Measurements from ENCODE around the gene EFCAB6. TPM values are rescaled to one million over a fixed set of nuclear protein-coding genes. Genes with fewer than 3 reads are reported as not detected.

EFCAB6 gene
- total RNA-seq, 1 donor from 2014 or later = 1.5 TPM

DNA sequence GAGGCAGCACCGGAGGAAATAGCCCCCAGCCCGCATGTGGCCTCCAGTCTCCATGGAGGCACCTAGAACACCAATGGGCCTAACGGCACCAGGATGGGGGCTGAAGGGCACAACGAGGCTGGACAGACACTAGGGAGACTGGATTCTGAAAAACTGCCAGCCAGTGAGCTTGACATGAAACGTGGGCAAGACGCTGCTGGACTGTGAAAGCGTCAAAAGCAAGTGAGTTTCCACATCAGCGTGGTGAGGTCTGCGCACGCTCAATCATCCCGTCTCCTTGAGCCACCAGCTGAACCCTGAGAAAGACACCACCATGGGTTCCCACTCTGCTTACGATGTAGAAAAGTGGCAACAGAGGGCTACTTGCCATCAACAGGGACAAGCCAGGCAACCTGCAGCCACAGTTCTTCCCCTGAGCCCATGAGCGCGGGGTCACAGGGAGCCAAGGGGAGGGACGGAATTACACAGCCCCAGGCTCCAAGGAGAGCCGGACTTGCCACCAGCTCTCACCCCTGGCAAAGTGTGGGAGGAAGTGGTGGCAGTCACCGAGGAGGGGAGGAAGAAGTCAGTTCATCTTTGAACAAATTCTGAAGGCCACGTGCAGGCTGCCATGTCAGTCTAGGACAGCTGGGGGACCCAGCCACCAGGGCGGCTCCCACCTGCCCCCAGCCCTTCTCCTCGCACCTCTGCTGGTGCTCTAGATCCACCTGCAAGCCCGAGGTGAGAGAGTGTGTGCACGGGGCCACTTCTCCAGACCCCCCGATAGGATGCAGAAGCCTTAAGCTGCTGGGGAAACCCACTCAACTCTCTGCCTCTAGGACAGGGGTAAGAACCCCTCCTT lies 269.2 kb downstream of the EFCAB6 start:
- ATAC-seq (no peak), DNase-seq (no peak)
- intact Hi-C loops (cut with micrococcal nuclease) = no loop called here

DNA sequence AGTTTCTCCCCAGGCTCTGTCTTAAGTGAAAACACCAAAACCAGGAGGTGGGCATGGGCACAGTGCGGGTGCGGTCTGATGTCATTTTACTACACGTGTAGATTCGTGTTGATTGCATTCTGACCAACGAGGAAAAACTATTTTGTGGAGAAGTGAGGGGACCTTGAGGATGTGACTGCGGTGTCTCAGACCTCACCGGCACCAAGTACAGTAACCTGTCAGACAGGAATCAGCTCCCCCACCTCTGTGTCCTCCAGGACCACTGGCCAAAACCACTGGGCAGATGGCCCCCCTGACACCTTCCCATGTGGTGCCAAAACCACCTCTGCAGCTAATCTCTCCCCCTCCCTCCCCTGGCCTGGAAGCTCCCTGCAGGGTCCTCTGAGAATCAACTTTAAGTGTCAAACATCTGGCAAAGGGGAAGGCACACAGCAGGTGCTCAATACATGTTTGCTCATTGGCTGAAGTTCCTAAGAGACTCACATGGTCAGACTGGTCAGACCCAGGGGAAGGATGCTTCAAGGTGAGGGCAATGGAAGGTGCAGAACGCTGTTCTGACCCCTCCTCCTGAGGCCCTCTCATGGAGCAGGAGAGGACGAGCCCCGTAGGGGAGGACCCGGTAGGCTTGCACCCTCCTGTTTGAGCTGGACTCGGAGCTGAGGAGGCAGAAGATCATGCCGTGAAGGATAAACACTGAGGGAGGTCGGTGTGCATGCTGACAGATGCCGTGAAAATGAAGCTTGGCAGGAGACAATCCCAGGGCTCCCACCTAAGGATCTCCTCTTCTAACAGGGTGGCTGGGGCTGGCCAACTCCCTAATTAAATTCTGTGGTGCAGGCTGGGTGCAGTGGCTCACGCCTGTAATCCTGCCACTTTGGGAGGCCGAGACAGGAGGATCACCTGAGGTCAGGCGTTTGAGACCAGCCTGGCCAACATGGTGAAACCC lies 270.4 kb downstream of the EFCAB6 start:
- no peak for ATAC-seq
- no peak for DNase-seq
- intact Hi-C loops (cut with micrococcal nuclease) = no loop called here

DNA sequence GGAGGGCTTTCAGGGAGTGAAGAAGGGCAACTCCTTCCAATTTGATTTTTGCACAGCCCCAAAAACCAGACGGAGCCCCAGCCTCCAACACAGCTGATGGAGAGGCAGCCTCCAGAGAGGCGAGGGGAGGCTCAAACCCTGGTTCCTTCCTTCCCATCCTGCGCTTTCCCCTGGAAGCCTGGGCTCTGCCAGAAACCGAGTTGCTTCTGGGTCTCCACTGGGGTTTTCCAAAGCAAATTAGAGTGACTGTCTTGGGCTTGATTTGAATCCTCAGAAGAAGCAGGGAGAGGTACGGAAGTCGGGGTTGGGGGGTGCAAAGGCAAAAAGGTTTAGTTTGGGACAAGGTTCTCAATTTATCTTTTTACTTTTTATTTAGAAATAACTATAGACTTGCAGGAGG lies 271.1 kb downstream of the EFCAB6 start:
- no peak for ATAC-seq
- intact Hi-C loops (cut with micrococcal nuclease) = no loop called here
- DNase-seq = no peak

DNA sequence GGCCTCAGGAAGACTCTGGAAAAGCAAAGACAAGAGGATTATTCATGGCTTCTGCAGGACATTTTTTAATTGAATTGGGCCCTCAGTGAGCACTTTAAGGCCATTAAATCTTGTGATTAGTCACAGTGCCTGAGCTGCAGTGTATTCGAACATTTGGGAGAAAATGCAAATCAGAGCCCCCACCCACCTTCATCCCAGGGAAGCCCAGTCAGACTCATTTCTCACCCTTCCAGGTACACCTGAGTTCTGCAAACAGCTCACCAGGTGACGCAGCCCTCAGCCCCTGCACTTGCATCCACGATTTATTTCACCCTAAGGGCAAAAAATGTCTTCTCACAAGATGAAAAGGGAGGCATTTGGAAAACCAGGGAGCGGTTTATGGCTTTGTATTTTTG lies 271.6 kb downstream of the EFCAB6 start:
- ATAC-seq (no peak), DNase-seq (no peak)
- intact Hi-C loops (cut with micrococcal nuclease) = no loop called here

DNA sequence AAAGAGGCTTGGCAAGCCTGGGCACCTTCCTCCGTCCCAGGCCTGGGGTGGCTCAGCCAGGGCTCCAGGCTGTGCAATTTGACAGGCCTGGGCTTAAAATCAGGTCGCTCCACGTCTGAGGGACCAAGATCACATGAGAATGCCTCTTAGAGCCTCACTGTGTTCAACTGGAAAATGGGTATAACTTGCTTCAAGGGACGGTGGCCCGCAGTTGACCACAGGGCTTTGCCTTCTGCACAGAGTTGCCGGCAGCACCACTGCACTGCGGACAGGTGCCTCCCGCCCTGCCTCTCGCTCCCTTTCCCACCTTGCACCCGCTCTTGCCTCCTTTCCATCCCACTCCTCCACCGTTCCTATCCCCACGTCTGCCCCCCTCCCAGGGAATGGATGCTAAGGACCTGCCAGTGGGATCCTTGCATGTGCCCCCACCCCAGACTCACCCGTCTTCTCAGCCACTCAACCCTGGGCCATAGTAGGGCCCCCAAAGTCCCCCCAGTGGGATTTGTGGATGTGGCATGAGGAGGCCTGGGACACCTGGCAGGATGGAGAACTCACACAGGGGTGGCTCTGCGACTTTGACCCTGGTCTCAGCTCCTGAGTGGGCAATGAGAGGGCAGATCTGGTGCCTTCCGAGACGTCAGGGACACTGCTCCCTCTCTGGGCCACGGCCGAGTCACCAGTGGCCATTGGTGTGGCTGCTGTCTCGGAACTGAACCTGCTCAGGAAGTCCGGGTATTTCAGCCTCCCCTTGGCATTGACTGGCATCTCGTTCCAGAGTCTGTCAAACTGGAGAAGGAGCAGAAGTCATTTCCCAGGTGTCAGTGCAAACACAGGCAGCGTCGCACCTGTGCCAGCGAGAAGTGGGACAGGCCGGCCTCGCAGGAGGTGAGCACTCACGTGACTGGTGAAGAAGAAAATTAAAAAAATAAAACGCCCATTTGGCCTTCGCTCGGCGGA lies 272.3 kb downstream of the EFCAB6 start:
- no peak for DNase-seq
- intact Hi-C loops (cut with micrococcal nuclease) = no loop called here
- no peak for ATAC-seq

DNA sequence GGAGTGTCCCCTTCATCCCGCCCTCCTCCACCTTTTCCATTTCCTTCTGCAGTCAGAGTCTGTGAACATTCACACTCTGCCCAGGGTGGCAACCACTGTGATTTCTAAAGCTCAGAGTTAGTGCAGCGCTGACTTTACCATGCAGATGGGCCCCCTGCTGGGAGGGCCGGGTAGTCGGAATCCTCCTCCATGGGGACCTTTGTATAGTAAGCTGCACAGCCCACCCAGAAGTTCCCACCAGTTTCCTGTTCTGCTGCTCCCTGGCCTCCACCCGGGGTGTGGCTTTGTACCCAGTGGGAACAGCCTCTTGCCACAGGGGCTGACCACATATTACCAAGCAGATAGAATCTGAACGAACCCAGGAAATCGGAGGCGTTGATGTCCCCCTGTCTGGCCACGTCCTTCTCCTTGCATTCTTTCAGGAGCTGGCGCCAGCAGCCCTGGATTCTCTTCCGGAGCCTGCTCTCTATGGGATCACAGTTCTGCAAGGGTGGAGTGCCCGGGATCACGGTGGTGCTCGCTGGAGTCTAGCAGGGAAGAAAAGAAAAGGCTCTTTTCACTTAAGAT lies 275.0 kb downstream of the EFCAB6 start:
- DNase-seq (no peak), ATAC-seq (no peak)
- intact Hi-C loops (cut with micrococcal nuclease) = no loop called here

DNA sequence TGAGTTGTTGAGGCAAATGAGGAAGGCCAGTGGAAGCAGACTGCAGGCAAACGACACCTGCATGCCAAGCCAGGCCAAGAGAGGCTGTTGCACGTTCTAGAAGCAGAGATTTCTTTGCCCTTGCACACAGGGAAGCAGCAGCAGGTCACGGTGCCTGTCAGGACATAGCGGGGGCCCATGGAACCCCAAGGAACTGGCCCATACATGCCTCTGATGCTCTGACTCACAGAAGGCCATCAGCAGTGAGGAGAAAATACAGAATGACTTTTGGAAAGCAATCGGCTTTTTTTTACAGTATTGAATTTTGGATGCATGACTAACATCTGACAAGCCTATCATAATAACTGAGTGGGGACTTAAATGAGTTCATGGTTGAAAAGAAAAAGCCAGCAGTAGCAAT lies 276.4 kb downstream of the EFCAB6 start:
- intact Hi-C loops (cut with micrococcal nuclease) = no loop called here
- DNase-seq (no peak), ATAC-seq (no peak)

DNA sequence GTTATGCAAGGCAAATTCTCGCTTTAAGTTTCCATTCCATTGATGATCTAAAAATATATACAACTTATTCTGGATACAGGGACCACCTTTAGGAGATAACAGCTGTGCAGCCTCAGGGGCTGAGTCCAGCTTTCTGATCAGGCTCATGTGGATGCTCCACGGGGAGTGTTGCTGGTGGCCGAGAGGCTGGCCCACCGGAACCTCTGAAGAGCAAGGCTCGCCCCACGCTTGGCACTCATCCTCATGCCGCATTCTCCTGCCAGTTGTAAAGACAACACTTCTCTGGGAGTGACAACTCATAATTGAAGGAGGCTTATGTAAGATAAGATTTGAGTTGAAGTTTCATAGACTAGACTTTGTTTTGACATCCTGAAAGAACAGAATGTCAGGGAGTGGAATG lies 276.8 kb downstream of the EFCAB6 start:
- intact Hi-C loops (cut with micrococcal nuclease) = no loop called here
- no peak for DNase-seq
- ATAC-seq = no peak

DNA sequence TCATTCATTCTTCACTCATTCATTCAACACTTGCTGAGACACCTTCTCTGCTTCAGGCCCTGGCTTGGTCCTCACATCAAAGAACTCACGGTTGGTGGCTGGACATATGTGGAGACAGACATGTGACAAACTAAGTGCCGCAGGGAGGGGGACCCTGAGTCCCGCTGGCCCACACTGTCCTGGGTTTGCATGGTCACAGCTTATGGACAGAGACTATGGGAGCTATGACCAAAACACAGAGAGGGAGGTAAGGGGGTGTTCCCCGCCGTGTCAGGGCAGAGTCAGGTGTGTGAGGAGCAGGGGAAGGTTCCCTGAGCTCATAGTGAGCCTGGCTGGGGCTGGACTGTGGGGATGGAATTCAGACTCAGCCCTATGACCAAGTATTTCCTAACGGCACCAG lies 277.2 kb downstream of the EFCAB6 start:
- ATAC-seq (no peak), DNase-seq (no peak)
- intact Hi-C loops (cut with micrococcal nuclease) = no loop called here

DNA sequence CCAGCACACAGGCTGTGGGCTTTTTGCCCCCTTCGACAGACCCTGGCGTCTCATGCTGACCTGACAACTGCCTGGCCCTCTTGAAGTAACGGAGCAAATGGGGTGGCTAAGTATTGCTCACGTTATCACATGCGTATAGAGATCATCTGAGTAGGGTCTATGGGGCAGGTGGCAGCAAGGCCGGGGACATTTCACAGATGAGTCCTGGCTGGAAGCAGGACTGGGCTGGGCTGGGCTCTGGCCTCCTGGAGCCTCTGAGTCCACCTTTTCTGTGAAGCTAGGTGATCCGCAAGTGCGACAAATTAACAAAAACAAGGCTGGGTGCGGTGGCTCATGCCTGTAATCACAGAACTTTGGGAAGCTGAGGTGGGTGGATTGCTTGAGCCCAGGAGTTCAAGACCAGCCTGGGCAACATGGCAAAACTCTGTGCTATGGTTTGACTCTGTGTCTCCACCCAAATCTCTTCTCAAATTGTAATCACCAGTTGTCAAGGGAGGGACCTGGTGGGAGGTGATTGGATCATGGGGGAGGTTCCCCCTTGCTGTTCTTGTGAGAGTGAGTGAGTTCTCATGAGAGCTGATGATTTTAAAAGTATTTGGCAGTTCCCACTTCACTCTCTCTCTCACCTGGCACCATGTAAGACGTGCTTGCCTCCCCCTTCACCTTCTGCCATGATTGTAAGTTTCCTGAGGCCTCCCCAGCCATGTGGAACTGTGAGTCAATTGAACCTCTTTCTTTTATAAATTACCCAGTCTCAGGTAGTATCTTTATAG lies 278.3 kb downstream of the EFCAB6 start:
- no peak for ATAC-seq
- intact Hi-C loops (cut with micrococcal nuclease) = no loop called here
- DNase-seq = no peak

DNA sequence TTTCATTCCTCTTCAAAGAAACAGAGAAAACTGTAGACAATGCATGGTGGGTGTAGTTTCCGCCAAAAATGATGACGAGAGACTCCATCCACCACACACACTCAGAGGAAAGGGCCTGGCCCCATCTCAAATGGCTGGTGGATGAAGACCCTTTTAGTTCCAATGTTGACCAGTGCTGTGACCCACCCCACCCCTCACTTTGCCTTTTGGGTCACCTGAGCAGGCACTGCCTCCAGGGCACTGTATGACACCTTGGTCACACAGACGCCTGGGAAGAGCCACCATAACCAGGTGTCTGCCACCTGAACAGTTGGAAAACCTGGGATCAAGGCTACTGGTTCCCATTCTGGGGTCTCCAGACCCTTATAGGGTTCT lies 279.0 kb downstream of the EFCAB6 start:
- ATAC-seq (no peak), DNase-seq (no peak)
- intact Hi-C loops (cut with micrococcal nuclease) = no loop called here

DNA sequence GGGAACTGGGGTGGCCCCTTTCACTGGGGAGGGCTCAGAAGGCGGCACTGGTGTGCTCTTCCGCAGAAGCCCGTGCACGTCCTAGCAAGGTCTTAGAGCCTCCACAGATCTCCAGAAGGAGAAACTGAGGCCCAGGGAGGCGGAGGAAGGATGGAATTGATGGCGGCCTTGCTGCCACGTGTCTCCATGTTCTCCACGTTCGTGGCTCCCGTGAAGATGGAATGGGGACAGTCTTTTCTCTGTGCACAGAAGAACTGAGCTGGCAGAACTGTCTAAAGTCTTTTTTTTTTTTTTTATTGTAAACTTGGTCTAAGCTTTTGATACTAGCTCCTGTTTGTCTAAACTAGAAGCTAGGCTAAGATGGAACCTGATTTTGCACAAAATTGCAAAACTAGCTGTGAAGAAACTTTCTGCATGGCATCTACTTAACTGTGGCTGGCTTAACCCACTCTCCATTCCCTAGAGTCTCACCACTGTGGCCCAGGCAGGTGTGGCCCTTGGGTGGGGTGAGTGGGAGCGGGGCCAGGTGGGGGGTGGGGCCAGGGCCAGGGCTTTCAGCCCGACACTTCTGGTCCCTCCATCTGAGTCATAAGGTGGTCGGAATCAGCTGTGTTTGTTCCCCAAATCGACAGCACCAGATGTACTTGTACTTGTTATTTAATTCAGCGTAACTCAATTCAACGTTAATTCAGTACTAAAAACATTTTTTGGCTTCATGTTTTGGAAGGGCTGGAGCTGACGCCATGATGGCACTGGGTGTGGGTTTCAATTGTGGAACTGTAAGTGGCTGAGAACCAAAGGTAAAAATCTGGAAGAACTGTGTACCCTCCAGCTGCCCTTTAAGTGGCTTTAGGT lies 279.6 kb downstream of the EFCAB6 start:
- ATAC-seq (no peak), DNase-seq (no peak)
- intact Hi-C loops (cut with micrococcal nuclease) = no loop called here

DNA sequence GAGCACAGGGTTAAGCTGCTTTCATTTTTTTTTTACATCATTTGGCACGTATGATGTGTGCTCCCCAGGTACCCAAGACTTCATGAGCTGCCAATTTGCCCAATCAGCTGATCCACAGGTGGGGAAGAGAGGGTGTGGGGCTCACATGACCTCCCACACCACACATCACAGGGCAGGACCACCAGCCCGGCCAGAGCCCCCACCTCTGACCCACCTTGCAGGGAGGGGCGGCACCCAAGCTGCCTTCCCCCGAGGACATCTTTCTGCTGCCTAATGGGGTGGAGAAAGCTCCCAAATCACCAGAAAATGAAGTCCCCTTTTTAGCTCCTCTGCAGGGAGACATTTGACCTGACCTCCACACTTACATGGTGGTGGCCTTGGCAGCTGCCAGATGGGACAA lies 280.5 kb downstream of the EFCAB6 start:
- DNase-seq (no peak), ATAC-seq (no peak)
- intact Hi-C loops (cut with micrococcal nuclease) = no loop called here

DNA sequence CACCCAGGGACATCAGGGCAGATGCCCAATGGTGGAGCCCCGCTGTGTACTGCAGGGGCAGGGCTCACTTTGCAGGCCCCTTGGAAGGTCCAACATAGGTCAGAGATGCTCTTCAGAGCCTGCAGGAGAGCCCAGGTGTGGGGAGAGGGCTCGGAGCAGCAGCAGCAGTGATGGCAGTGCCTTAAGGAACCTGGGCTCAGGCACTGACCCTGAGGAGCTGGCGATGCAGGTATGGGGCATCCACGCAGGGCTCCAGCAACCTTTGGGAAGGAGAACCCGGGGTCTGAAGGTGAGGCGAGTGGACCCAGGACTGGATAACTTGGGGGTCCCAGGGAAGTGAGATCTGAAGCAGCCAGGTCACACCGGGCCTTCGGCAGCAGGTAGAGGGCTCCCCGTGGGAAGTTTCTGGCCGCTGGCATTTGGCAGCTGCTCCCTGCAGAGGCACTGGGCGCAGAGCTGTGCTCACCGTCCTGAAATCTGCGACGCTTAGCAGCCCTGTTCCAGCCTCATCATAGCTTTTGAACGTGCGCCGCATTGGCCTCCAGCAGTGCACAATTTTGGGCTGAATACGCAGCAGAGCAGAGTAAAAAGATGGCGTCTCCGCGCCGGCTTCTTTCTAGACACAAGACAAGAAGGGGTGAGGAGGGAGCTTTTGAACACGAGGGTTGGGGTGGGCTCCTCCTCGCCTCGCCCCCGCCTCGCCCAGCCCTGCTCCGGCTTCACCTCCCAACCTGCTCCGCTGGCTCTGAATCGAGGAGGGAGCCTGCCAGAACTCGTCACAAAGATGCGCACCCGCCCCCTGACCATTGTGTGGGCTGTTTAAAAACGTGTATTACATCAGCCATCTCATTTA lies 281.5 kb downstream of the EFCAB6 start:
- intact Hi-C loops (cut with micrococcal nuclease) = no loop called here
- ATAC-seq (no peak), DNase-seq (no peak)

DNA sequence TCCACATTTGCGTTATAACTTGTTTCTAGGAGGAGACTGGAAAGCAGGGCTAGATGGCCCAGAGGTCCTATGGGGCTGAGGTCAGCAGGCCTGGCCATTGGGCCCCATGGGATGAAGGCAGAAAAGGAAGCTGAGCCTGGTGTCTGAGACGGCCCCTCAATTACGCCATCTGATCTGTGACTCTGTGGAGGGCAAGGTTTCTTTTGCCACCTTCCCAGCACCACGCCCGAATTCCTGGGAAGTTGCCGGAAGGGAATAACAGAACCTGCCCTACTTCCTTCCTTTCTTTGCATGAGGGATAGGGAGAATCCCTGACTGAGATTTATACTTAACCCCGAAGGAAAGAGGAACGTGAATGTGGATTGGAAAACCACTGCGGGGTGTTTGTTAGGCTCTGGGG lies 282.2 kb downstream of the EFCAB6 start:
- intact Hi-C loops (cut with micrococcal nuclease) = no loop called here
- ATAC-seq = no peak
- DNase-seq = no peak

DNA sequence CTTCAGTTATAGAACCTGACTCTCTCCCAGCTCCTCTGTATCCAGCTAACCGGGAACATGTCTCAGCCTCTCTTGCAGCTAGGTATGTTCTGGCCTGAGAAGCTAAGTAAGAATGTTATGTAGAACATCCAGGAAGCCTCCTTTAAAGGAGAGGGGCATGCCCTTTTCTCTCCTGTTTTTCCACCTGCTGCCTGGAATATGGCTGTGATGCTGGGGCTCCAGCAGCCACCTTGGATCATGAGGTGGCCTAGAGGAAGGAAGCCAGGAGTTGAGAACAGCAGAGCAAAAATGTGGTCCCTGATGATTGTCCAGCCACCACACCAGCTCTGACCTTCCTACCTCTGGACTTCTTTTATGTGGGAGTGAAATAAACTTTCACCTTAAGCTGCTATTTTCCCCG lies 282.6 kb downstream of the EFCAB6 start:
- DNase-seq (no peak), ATAC-seq (no peak)
- intact Hi-C loops (cut with micrococcal nuclease) = no loop called here

Measured in left ventricle myocardium superior (tissue), 1 donor.